GM23248 (cell line): ENCODE data around the gene CALML6.

Experiments used
- EZH2 ChIP-seq: fragments of 200-600 bp; sonication (generic); IDR thresholded peaks from 2 replicates; pipeline ENCODE4 v1.6.1; 2018; ENCODE audit warnings: antibody characterized with exemption, mild to moderate bottlenecking; ENCODE audit not compliant: insufficient read depth, poor library complexity, severe bottlenecking
- EZH2phosphoT487 ChIP-seq: fragments of 200-600 bp; sonication (generic); IDR thresholded peaks from 2 replicates; pipeline ENCODE4 v1.6.1; 2018; ENCODE audit warnings: antibody characterized with exemption, moderate library complexity, mild to moderate bottlenecking, low read depth; ENCODE audit not compliant: insufficient read depth

GRCh38 chr1:1910033-1910465, 5.0 kb upstream of the CALML6 start:
- TF ChIP-seq EZH2 (no peak), EZH2phosphoT487 (no peak)
